Neutrophil (primary cell): Measurements from ENCODE around the gene CLCF1.

Source experiments
- H3K27ac ChIP-seq: fragments of 200-600 bp; sonication (generic); 2 replicates; pipeline ENCODE4 v1.5.1; 2016; ENCODE audit warnings: mild to moderate bottlenecking, moderate library complexity
- H3K27me3 ChIP-seq: fragments of 200-600 bp; sonication (generic); 2 replicates; pipeline ENCODE4 v1.6.0; 2016; ENCODE audit warnings: mild to moderate bottlenecking
- H3K36me3 ChIP-seq: fragments of 200-600 bp; sonication (generic); 2 replicates; pipeline ENCODE4 v1.5.1; 2017
- H3K4me1 ChIP-seq, 2 experiments: fragments of 200-600 bp in 1 of 2; sonication (generic) in 1 of 2; 1 replicate in 1 of 2; 2 replicates in 1 of 2; pipeline versions ENCODE4 v1.5.1 to v1.6.1; 2013 to 2016; ENCODE audit warnings: low read depth in 1 of 2, low read length in 1 of 2, mild to moderate bottlenecking in 1 of 2, moderate library complexity in 1 of 2; ENCODE audit not compliant: control insufficient read depth in 1 of 2, insufficient read depth in 1 of 2
- H3K4me3 ChIP-seq, 2 experiments: fragments of 200-600 bp in 1 of 2; sonication (generic) in 1 of 2; 1 replicate in 1 of 2; 2 replicates in 1 of 2; pipeline ENCODE4 v1.5.1; 2013 to 2016; ENCODE audit warnings: low read depth in 1 of 2, low read length in 1 of 2, mild to moderate bottlenecking in 1 of 2, moderate library complexity in 1 of 2
- H3K9me3 ChIP-seq: fragments of 200-600 bp; sonication (generic); 2 replicates; pipeline ENCODE4 v1.5.1; 2016
- CTCF ChIP-seq: fragments of 200-600 bp; sonication (generic); IDR thresholded peaks from 2 replicates; pipeline ENCODE4 v1.5.1; 2016; ENCODE audit warnings: antibody characterized with exemption

The CLCF1 gene

DNA sequence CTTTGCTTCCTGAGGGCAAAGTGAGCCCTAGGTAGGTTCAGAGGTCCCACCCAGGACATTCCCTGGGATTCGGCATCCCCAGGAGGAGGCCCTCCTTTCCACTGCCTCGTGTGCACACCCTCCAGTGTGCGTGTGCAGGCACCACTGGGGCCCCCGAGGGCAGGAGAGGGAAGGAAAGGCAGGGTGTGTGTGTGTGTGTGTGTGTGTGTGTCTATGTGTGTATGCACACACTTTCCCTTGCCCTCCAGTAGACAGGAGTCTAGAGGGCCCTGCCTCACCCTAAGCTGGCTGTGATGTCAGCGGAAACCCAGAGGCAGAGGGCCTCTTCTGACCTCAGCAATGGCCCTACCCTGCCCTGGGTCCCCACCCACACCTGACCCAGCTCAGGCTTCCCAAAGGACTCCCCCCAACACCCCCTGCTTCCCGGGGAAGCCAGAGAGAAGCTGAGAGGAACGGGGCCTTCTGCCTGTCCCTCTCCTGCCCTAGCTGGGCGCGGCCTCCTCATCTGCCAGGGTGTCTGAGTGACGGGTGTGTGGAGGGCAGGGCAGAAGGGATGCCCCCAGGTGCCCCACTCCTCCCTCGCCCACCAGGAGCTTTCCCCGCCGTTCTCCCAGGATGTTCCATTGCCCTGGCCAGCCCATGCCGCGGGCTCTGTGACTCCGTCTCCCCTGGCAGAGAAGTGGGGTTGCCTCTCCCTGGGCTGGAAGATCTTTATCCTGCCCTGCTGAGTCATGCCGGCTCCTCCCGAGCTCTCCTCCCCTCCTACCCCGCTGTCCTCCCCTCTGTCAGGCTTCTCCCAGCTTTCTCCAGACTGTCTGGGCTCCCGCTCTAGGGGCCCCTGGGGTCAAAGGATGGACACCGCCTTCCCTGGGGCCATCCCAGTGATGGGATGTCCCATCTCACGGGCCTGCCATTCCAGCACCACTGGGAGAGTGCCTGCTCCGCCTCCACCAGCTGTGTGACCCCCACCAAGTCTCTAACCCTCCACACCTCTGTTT lies 6.0 kb upstream of the CLCF1 start:
- no peak overlapping the region for H3K27ac ChIP-seq
- H3K9me3 ChIP-seq, result no peaks in the 10 kb centered on the region
- H3K4me1 ChIP-seq, result peaks cover 42 to 47% of the 10 kb centered on the region in 2 experiments
- TF ChIP-seq CTCF, result no peak
- H3K36me3 ChIP-seq, result no peaks in the 10 kb centered on the region
- H3K27me3 ChIP-seq, result peaks cover 12% of the 10 kb centered on the region
- no peak overlapping the region for H3K4me3 ChIP-seq

GRCh38 chr11:67378544-67378943 lies 5.1 kb upstream of the CLCF1 start:
- Histone ChIP-seq H3K27me3 (peaks cover 12% of the 10 kb centered on the region), H3K4me3 (no peak overlapping the region), H3K27ac (no peak overlapping the region), H3K36me3 (no peaks in the 10 kb centered on the region), H3K4me1 (peaks cover 48 to 55% of the 10 kb centered on the region in 2 experiments), H3K9me3 (no peaks in the 10 kb centered on the region)
- no peak for TF ChIP-seq CTCF

GRCh38 chr11:67376873-67377808 lies 3.7 kb upstream of the CLCF1 start:
- peaks cover 12% of the 10 kb centered on the region for H3K27me3 ChIP-seq
- no peaks in the 10 kb centered on the region for H3K36me3 ChIP-seq
- H3K27ac ChIP-seq, result no peak overlapping the region
- peaks cover 45 to 58% of the 10 kb centered on the region in 2 experiments for H3K4me1 ChIP-seq
- no peak for TF ChIP-seq CTCF
- H3K4me3 ChIP-seq, result no peak overlapping the region
- H3K9me3 ChIP-seq, result no peaks in the 10 kb centered on the region

GRCh38 chr11:67376063-67376820 lies 2.8 kb upstream of the CLCF1 start:
- H3K4me1 ChIP-seq, result peaks cover 45 to 58% of the 10 kb centered on the region in 2 experiments

More at GRCh38 chr11:67376063-67376820, 2.8 kb upstream of the CLCF1 start:
- no peak overlapping the region for H3K27ac ChIP-seq
- no peak overlapping the region for H3K4me3 ChIP-seq
- no peaks in the 10 kb centered on the region for H3K36me3 ChIP-seq
- peaks cover 12% of the 10 kb centered on the region for H3K27me3 ChIP-seq
- H3K9me3 ChIP-seq, result no peaks in the 10 kb centered on the region
- TF ChIP-seq CTCF, result no peak
